Hepatocyte (in vitro differentiated cells): ENCODE data around the gene NPTX1.

Source experiments
- CTCF ChIP-seq: fragments of 200-600 bp; sonication (generic); IDR thresholded peaks from 2 replicates; pipeline ENCODE4 v1.5.1; 2016; ENCODE audit warnings: antibody characterized with exemption, mild to moderate bottlenecking; ENCODE audit not compliant: poor library complexity
- EZH2 ChIP-seq: fragments of 200-600 bp; sonication (generic); IDR thresholded peaks from 2 replicates; pipeline ENCODE4 v1.6.1; 2016; ENCODE audit warnings: antibody characterized with exemption, mild to moderate bottlenecking, borderline replicate concordance

- TF ChIP-seq CTCF (no peak), EZH2 (no peak)
Observed at GRCh38 chr17:80419255-80419654, 57.2 kb downstream of the NPTX1 start.
